SK-N-SH treated with all-trans-retinoic acid at 6 μM for 48 hours (cell line): ENCODE results near the gene STK32A.

Experiments
- ATAC-seq: fragments of 200-7000 bp; cut with Tn5 transposase; 3 replicates; pipeline ENCODE4 v1.9.1; 2020; ENCODE audit warnings: mild to moderate bottlenecking, moderate library complexity
- ARNTL ChIP-seq: fragments of 450-650 bp; formaldehyde crosslinking; IDR thresholded peaks from 2 replicates; pipeline ENCODE4 v1.5.0; 2020; ENCODE audit warnings: low read depth, mild to moderate bottlenecking, moderate library complexity, borderline replicate concordance
- BACH2 ChIP-seq: fragments of 250-450 bp; sonication (Bioruptor Pico); IDR thresholded peaks from 2 replicates; pipeline ENCODE4 v1.9.0; 2021; ENCODE audit warnings: mild to moderate bottlenecking, borderline replicate concordance
- CREB5 ChIP-seq: fragments of 250-450 bp; sonication (Bioruptor Pico); IDR thresholded peaks from 2 replicates; pipeline ENCODE4 v1.5.1; 2020; ENCODE audit warnings: low read depth, mild to moderate bottlenecking, moderate library complexity
- CSDC2 ChIP-seq: fragments of 250-450 bp; sonication (Bioruptor Pico); IDR thresholded peaks from 2 replicates; pipeline ENCODE4 v1.5.0; 2020; ENCODE audit warnings: mild to moderate bottlenecking, moderate library complexity
- CSRNP3 ChIP-seq: fragments of 250-450 bp; sonication (Bioruptor Pico); IDR thresholded peaks from 2 replicates; pipeline ENCODE4 v1.5.1; 2021; ENCODE audit warnings: mild to moderate bottlenecking, moderate library complexity
- ESRRG ChIP-seq: fragments of 250-450 bp; sonication (Bioruptor Pico); IDR thresholded peaks from 2 replicates; pipeline ENCODE4 v1.6.1; 2021; ENCODE audit warnings: mild to moderate bottlenecking
- GLIS3 ChIP-seq: fragments of 250-450 bp; sonication (Bioruptor Pico); IDR thresholded peaks from 2 replicates; pipeline ENCODE4 v1.5.0; 2020; ENCODE audit warnings: mild to moderate bottlenecking, moderate library complexity
- ISL1 ChIP-seq: fragments of 250-450 bp; sonication (Bioruptor Pico); IDR thresholded peaks from 2 replicates; pipeline ENCODE4 v2.1.2; 2022; ENCODE audit warnings: mild to moderate bottlenecking, moderate library complexity
- OSR1 ChIP-seq: fragments of 250-450 bp; sonication (Bioruptor Pico); IDR thresholded peaks from 2 replicates; pipeline ENCODE4 v1.8.0; 2022; ENCODE audit warnings: moderate library complexity, mild to moderate bottlenecking, inconsistent platforms
- PATZ1 ChIP-seq: fragments of 250-450 bp; sonication (Bioruptor Pico); IDR thresholded peaks from 2 replicates; pipeline ENCODE4 v1.8.0; 2020; ENCODE audit warnings: mild to moderate bottlenecking, moderate library complexity, borderline replicate concordance
- POU6F1 ChIP-seq: fragments of 250-450 bp; sonication (Bioruptor Pico); IDR thresholded peaks from 2 replicates; pipeline ENCODE4 v1.8.0; 2021; ENCODE audit warnings: low read depth, mild to moderate bottlenecking, moderate library complexity, borderline replicate concordance
- PPARA ChIP-seq: fragments of 250-450 bp; sonication (Bioruptor Pico); IDR thresholded peaks from 2 replicates; pipeline ENCODE4 v1.5.0; 2020; ENCODE audit warnings: mild to moderate bottlenecking, borderline replicate concordance
- SNAI2 ChIP-seq: fragments of 250-450 bp; sonication (Bioruptor Pico); IDR thresholded peaks from 2 replicates; pipeline ENCODE4 v1.5.0; 2020; ENCODE audit warnings: mild to moderate bottlenecking, moderate library complexity
- TCF4 ChIP-seq: fragments of 250-450 bp; sonication (Bioruptor Pico); IDR thresholded peaks from 2 replicates; pipeline ENCODE4 v1.8.0; 2021; ENCODE audit warnings: mild to moderate bottlenecking, moderate library complexity, borderline replicate concordance
- TOX ChIP-seq: fragments of 250-450 bp; sonication (Bioruptor Pico); IDR thresholded peaks from 2 replicates; pipeline ENCODE4 v1.8.0; 2021; ENCODE audit warnings: mild to moderate bottlenecking, moderate library complexity, borderline replicate concordance
- TSHZ2 ChIP-seq: fragments of 250-450 bp; sonication (Bioruptor Pico); IDR thresholded peaks from 2 replicates; pipeline ENCODE4 v1.5.0; 2020; ENCODE audit warnings: mild to moderate bottlenecking, moderate library complexity
- ZC3H10 ChIP-seq: fragments of 250-450 bp; sonication (Bioruptor Pico); IDR thresholded peaks from 2 replicates; pipeline ENCODE4 v1.5.1; 2021; ENCODE audit warnings: mild to moderate bottlenecking, moderate library complexity
- ZFP3 ChIP-seq: fragments of 250-450 bp; sonication (Bioruptor Pico); IDR thresholded peaks from 2 replicates; pipeline ENCODE4 v1.5.0; 2020; ENCODE audit warnings: mild to moderate bottlenecking, moderate library complexity
- ZFP30 ChIP-seq: fragments of 450-650 bp; formaldehyde crosslinking; IDR thresholded peaks from 2 replicates; pipeline ENCODE4 v1.5.0; 2022; ENCODE audit warnings: mild to moderate bottlenecking, moderate library complexity
- ZNF565 ChIP-seq: fragments of 450-650 bp; formaldehyde crosslinking; conservative IDR thresholded peaks from 2 replicates; pipeline ENCODE4 v1.5.0; 2020; ENCODE audit warnings: low read depth, mild to moderate bottlenecking, moderate library complexity
- ZNF70 ChIP-seq: fragments of 450-650 bp; formaldehyde crosslinking; IDR thresholded peaks from 2 replicates; pipeline ENCODE4 v1.5.0; 2020; ENCODE audit warnings: mild to moderate bottlenecking, moderate library complexity
- ZNF8 ChIP-seq: fragments of 450-650 bp; formaldehyde crosslinking; IDR thresholded peaks from 2 replicates; pipeline ENCODE4 v1.5.0; 2020; ENCODE audit warnings: mild to moderate bottlenecking, moderate library complexity

Gene STK32A

GRCh38 chr5:147321569-147321968 is 86.7 kb downstream of the STK32A start:
- no peak for ATAC-seq
- no peak for TF ChIP-seq POU6F1
- TF ChIP-seq TOX (CRISPR knock-in tag): no peak
- no peak for TF ChIP-seq ZFP3 (CRISPR knock-in tag)
- TF ChIP-seq BACH2: no peak
- no peak for TF ChIP-seq PPARA (CRISPR knock-in tag)
- no peak for TF ChIP-seq ESRRG
- TF ChIP-seq ZNF565: no peak
- TF ChIP-seq ISL1 (CRISPR knock-in tag): no peak
- TF ChIP-seq CREB5 (CRISPR knock-in tag): no peak
- TF ChIP-seq ZNF70 (CRISPR knock-in tag): no peak
- no peak for TF ChIP-seq ZFP30 (CRISPR knock-in tag)

- no peak for ATAC-seq
- TF ChIP-seq ZFP3 (CRISPR knock-in tag) (no peak), BACH2 (no peak), SNAI2 (no peak)
These were observed 92.6 kb downstream of the STK32A start for GRCh38 chr5:147327421-147327820.

GRCh38 chr5:147327905-147328304 is 93.1 kb downstream of the STK32A start:
- no peak for ATAC-seq
- TF ChIP-seq BACH2 (no peak), ESRRG (no peak), TCF4 (no peak), TSHZ2 (CRISPR knock-in tag) (no peak), ISL1 (CRISPR knock-in tag) (no peak), CSDC2 (no peak), ZFP30 (CRISPR knock-in tag) (no peak), GLIS3 (CRISPR knock-in tag) (no peak), POU6F1 (no peak), CREB5 (CRISPR knock-in tag) (no peak), TOX (CRISPR knock-in tag) (no peak), ARNTL (CRISPR knock-in tag) (no peak), ZC3H10 (CRISPR knock-in tag) (no peak)

- no peak for ATAC-seq
These were observed 97.8 kb downstream of the STK32A start for GRCh38 chr5:147332658-147333057.

GRCh38 chr5:147336876-147337275 is 102.0 kb downstream of the STK32A start:
- ATAC-seq: no peak
- TF ChIP-seq TCF4 (no peak), PPARA (CRISPR knock-in tag) (no peak), PATZ1 (CRISPR knock-in tag) (no peak), ISL1 (CRISPR knock-in tag) (no peak), OSR1 (CRISPR knock-in tag) (no peak), ZNF8 (CRISPR knock-in tag) (no peak), POU6F1 (no peak), BACH2 (no peak), CSRNP3 (CRISPR knock-in tag) (no peak)

More at GRCh38 chr5:147332658-147333057, 97.8 kb downstream of the STK32A start:
- TF ChIP-seq ZNF565: no peak
- TF ChIP-seq, all 23 proteins: peak for 0
